Measurements from ENCODE around the gene ITK. TPM values are rescaled to one million over a fixed set of nuclear protein-coding genes. Genes with fewer than 3 reads are reported as not detected.

The ITK gene
- total RNA-seq, 2 donors from 2014 or later = 3.4 to 8.2 TPM

DNA sequence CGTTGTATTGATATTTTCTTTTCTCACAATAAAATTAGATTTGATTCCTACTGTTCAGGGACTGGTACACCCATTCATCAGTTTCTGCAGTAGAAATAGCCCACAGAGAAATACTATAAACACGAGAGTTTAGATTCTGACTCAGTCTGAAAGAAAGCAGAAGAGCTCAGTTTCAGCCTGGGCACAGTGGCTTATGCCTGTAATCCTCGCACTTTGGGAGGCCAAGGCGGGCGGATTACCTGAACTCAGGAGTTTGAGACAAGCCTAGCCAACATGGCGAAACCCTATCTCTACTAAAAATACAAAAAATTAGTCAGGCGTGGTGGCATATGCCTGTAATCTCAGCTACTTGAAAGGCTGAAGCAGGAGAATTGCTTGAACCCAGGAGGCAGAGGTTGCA lies 8.6 kb downstream of the ITK start:
- H3K27ac ChIP-seq = no peak overlapping the region
- no peak for DNase-seq (ENCODE audit: low spot score)
- no peak for ATAC-seq (ENCODE audit: insufficient number of reproducible peaks, low FRiP score, low read depth)
- no peaks in the 10 kb centered on the region for H3K9me3 ChIP-seq
- H3K36me3 ChIP-seq = no peaks in the 10 kb centered on the region
- TF ChIP-seq, protein P1, sequence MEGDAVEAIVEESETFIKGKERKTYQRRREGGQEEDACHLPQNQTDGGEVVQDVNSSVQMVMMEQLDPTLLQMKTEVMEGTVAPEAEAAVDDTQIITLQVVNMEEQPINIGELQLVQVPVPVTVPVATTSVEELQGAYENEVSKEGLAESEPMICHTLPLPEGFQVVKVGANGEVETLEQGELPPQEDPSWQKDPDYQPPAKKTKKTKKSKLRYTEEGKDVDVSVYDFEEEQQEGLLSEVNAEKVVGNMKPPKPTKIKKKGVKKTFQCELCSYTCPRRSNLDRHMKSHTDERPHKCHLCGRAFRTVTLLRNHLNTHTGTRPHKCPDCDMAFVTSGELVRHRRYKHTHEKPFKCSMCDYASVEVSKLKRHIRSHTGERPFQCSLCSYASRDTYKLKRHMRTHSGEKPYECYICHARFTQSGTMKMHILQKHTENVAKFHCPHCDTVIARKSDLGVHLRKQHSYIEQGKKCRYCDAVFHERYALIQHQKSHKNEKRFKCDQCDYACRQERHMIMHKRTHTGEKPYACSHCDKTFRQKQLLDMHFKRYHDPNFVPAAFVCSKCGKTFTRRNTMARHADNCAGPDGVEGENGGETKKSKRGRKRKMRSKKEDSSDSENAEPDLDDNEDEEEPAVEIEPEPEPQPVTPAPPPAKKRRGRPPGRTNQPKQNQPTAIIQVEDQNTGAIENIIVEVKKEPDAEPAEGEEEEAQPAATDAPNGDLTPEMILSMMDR (IDR thresholded peaks at IDR 0.05) = no peak
- H3K4me3 ChIP-seq = no peak overlapping the region
- H3K4me1 ChIP-seq (ENCODE audit: control insufficient read depth in 1 of 2, low read depth in 2 of 2) = no peaks in the 10 kb centered on the region
- no peaks in the 10 kb centered on the region for H3K27me3 ChIP-seq (replicated peaks; ENCODE audit: insufficient read depth)

DNA sequence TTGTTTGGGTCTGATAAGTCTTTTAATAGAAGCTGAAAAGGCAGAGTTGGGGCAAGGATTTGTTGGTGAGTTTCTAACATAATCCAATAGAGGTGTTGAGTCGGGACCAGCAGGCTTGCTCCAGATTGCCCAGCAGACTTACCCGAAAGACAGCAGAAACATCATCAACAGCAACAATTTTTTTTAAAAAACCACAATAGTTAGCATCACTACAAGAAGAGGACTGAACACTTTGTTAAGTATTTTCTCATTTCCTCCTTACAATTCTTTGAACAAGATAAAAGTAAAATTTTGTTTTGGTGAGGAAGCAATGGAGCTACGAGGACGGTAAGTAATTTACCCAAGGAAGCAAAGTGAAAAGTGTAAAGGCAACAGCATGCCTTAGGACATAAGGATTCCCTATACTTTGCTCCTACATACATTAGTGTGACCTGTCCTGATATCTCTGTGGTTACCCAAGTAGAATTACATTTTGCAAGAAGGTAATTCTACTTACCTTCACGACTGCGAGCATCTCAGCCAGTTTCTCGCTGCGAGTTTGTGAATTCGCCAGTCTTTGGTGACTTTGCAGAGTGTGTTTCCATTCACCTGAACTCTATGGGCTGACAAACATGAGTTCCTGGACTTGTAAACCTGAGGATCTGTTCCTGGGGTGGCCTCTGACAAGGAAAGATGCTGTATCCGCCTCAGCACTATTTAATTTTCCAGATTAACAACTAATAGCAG lies 13.2 kb downstream of the ITK start:
- TF ChIP-seq, protein P1 (IDR thresholded peaks at IDR 0.05) = no peak
- Histone ChIP-seq H3K9me3 (no peaks in the 10 kb centered on the region), H3K27me3 (replicated peaks; ENCODE audit: insufficient read depth) (no peaks in the 10 kb centered on the region), H3K4me1 (ENCODE audit: control insufficient read depth in 1 of 2, low read depth in 2 of 2) (no peaks in the 10 kb centered on the region), H3K4me3 (no peak overlapping the region), H3K27ac (no peak overlapping the region), H3K36me3 (no peaks in the 10 kb centered on the region)
- DNase-seq (ENCODE audit: low spot score) (no peak), ATAC-seq (ENCODE audit: insufficient number of reproducible peaks, low FRiP score, low read depth) (no peak)

DNA sequence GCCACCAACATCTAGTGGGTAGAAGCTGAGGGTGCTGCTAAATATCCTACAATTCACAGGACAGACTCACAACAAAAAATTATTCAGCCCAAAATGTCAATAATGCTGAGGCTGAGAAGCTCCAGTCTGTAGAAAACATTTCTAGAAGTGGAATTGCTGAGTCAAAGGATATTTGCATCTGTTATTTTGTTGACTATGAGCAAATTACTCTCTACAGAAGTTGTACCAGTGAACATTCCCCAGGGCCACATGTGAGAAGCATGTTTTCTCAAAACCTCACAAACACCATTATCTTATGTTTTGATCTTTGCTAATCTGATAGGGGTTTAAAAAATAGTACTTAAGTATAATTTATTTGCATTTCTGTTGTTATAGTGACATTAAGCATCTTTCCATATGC lies 15.4 kb downstream of the ITK start:
- H3K4me1 ChIP-seq (ENCODE audit: control insufficient read depth in 1 of 2, low read depth in 2 of 2) = no peaks in the 10 kb centered on the region
- TF ChIP-seq, protein P1 (IDR thresholded peaks at IDR 0.05) = no peak
- no peaks in the 10 kb centered on the region for H3K9me3 ChIP-seq
- no peaks in the 10 kb centered on the region for H3K27me3 ChIP-seq (replicated peaks; ENCODE audit: insufficient read depth)
- no peak overlapping the region for H3K27ac ChIP-seq
- ATAC-seq (ENCODE audit: insufficient number of reproducible peaks, low FRiP score, low read depth) = no peak
- no peak overlapping the region for H3K4me3 ChIP-seq
- no peaks in the 10 kb centered on the region for H3K36me3 ChIP-seq
- no peak for DNase-seq (ENCODE audit: low spot score)

DNA sequence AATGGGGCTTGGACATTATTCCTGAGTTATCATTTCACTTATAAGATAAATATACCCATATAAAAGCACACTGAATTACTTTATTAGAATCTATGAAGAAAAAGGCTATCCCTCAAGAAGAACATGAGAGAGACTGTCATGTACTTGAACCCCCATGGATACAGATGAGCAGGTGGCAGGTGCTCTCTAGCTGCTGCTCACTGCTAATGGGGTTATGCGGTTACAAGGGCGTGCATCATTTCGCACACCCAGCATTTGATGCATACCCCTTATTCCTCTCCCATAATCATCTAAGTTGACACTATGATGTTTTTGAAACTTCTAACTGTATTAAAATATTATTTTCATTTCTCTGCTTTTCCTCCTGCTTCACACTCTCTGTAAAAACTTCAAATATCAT lies 16.4 kb downstream of the ITK start:
- Histone ChIP-seq H3K4me3 (no peak overlapping the region), H3K4me1 (ENCODE audit: control insufficient read depth in 1 of 2, low read depth in 2 of 2) (no peaks in the 10 kb centered on the region), H3K27ac (no peak overlapping the region), H3K27me3 (replicated peaks; ENCODE audit: insufficient read depth) (no peaks in the 10 kb centered on the region), H3K36me3 (no peaks in the 10 kb centered on the region), H3K9me3 (no peaks in the 10 kb centered on the region)
- TF ChIP-seq, protein P1 (IDR thresholded peaks at IDR 0.05) = no peak
- no peak for DNase-seq (ENCODE audit: low spot score)
- ATAC-seq (ENCODE audit: insufficient number of reproducible peaks, low FRiP score, low read depth) = no peak

DNA sequence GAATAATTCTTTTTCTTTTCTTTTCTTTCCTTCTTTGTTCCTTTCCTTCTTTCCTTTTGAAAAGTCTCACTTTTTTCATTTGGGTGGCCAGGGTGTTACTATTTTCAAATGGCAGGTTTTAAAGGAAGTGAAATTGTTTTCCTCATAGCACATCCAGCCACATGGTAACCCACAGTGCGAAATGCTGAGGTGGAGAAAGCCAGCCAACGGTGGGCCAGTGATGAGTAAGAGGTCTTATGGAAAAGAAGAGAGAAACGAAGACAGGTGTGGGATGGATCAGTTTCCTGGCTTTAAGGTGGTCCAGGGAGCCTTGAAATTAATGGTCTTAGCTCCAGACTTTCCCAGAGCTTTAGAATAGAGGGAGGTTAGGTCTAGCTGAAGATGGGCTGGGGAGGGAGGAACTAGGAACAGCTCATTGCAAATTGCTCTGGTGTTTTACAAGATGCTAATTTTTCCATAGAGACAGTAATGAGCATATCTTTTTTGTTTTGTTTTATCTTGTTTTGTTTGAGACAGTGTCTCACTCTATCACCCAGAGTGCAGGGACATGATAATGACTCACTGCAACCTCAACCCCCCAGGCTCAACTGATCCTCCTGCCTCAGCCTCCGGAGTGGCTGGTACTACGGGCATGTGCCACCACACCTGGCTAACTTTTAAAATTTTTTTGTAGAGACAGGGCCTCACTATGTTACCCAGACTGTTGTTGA lies 17.8 kb downstream of the ITK start:
- Histone ChIP-seq H3K27me3 (replicated peaks; ENCODE audit: insufficient read depth) (no peaks in the 10 kb centered on the region), H3K4me1 (ENCODE audit: control insufficient read depth in 1 of 2, low read depth in 2 of 2) (no peaks in the 10 kb centered on the region), H3K36me3 (no peaks in the 10 kb centered on the region), H3K9me3 (no peaks in the 10 kb centered on the region), H3K27ac (no peak overlapping the region), H3K4me3 (no peak overlapping the region)
- TF ChIP-seq, protein P1 (IDR thresholded peaks at IDR 0.05) = no peak
- ATAC-seq (ENCODE audit: insufficient number of reproducible peaks, low FRiP score, low read depth) (no peak), DNase-seq (ENCODE audit: low spot score) (no peak)
